ELF-1 (cell line): ENCODE results near the gene B4GALNT1.
"Not testable (repeated sequence)": the region's sequence is repeated elsewhere in the genome, so short reads cannot be mapped to it uniquely, and the experiment has no call there.

ENCODE experiments used
- DNase-seq: peaks from one replicate; pipeline ENCODE4 v3.0.0-alpha.2; 2016; ENCODE audit warnings: low read depth, low spot score

B4GALNT1 gene

GRCh38 chr12:57620936-57621496 lies 12.0 kb downstream of the B4GALNT1 start:
- no peak for DNase-seq

- no peak for DNase-seq
Measured at GRCh38 chr12:57620245-57620935, 12.6 kb downstream of the B4GALNT1 start.

GRCh38 chr12:57619434-57620244 lies 13.4 kb downstream of the B4GALNT1 start:
- peak; percentile 64 for DNase-seq

GRCh38 chr12:57618966-57619433 lies 14.0 kb downstream of the B4GALNT1 start:
- no peak for DNase-seq

- not testable (repeated sequence) for DNase-seq
Measured at GRCh38 chr12:57618431-57618830, 14.6 kb downstream of the B4GALNT1 start.

GRCh38 chr12:57617942-57618341 lies 15.1 kb downstream of the B4GALNT1 start:
- DNase-seq, result no peak

GRCh38 chr12:57616383-57617101 lies 16.5 kb downstream of the B4GALNT1 start:
- DNase-seq, result no peak

GRCh38 chr12:57615637-57616036 lies 17.4 kb downstream of the B4GALNT1 start:
- no peak for DNase-seq

GRCh38 chr12:57614948-57615500 lies 18.0 kb downstream of the B4GALNT1 start:
- no peak for DNase-seq

- peak; percentile 87 for DNase-seq
Measured at GRCh38 chr12:57614178-57614947, 18.6 kb downstream of the B4GALNT1 start.

- DNase-seq, result no peak
Measured at GRCh38 chr12:57613427-57614109, 19.4 kb downstream of the B4GALNT1 start.

- no peak for DNase-seq
Measured at GRCh38 chr12:57612711-57613426, 20.1 kb downstream of the B4GALNT1 start.

GRCh38 chr12:57611827-57612710 lies 20.9 kb downstream of the B4GALNT1 start:
- no peak for DNase-seq

GRCh38 chr12:57611108-57611826 lies 21.7 kb downstream of the B4GALNT1 start, which contains the start of gene ARHGEF25:
Gene ARHGEF25 (plus strand): TSS chr12:57611435. CDS start chr12:57611895, 460 bp downstream.
- DNase-seq, result peak; percentile 64

- DNase-seq, result no peak
Measured at GRCh38 chr12:57610554-57611107, 22.4 kb downstream of the B4GALNT1 start.

GRCh38 chr12:57609781-57610553 lies 23.0 kb downstream of the B4GALNT1 start:
- DNase-seq, result no peak
